C4-2B (cell line): ENCODE measurements around the gene CES2.

Source experiments
- H3K27ac ChIP-seq: fragments of 450-650 bp; 2 replicates; pipeline ENCODE4 v1.5.1; 2017
- CTCF ChIP-seq: fragments of 450-650 bp; conservative IDR thresholded peaks from 2 replicates; pipeline ENCODE4 v1.5.1; 2017; ENCODE audit warnings: mild to moderate bottlenecking
- ZFX ChIP-seq: fragments of 450-650 bp; IDR thresholded peaks from 2 replicates; pipeline ENCODE4 v1.6.1; 2017

Gene CES2

GRCh38 chr16:66935314-66936011 is at the start of gene CES2:
Gene CES2 (plus strand): TSS chr16:66935516. CDS start chr16:66935636, 120 bp downstream.
- TF ChIP-seq CTCF (no peak), ZFX (no peak)
- peak within 1 kb of the TSS; percentile 89 for H3K27ac ChIP-seq

GRCh38 chr16:66886321-66886720 is 49.0 kb upstream of the CES2 start:
- TF ChIP-seq ZFX (no peak), CTCF (no peak)
- H3K27ac ChIP-seq: no peak overlapping the region

- H3K27ac ChIP-seq: no peak overlapping the region
- TF ChIP-seq CTCF (no peak), ZFX (no peak)
Measured at GRCh38 chr16:66886914-66887313, 48.4 kb upstream of the CES2 start.

GRCh38 chr16:66888647-66889615 is 46.4 kb upstream of the CES2 start:
- no peak for TF ChIP-seq ZFX
- TF ChIP-seq CTCF: no peak
- no peak overlapping the region for H3K27ac ChIP-seq

GRCh38 chr16:66889622-66890021 is 45.7 kb upstream of the CES2 start:
- no peak for TF ChIP-seq ZFX
- TF ChIP-seq CTCF: no peak
- H3K27ac ChIP-seq: no peak overlapping the region

GRCh38 chr16:66890799-66891198 is 44.5 kb upstream of the CES2 start:
- H3K27ac ChIP-seq: no peak overlapping the region
- TF ChIP-seq ZFX: no peak
- no peak for TF ChIP-seq CTCF

- TF ChIP-seq ZFX (no peak), CTCF (no peak)
- H3K27ac ChIP-seq: no peak overlapping the region
Measured at GRCh38 chr16:66891360-66891759, 44.0 kb upstream of the CES2 start.
